AG09319 (cell line): ENCODE results near the gene RTF2.

Experiments
- DNase-seq: peaks from one replicate; pipeline ENCODE4 v3.0.0-alpha.2; 2010; ENCODE audit warnings: low read depth; ENCODE audit errors: extremely low read depth
- TF ChIP-seq, protein P1 (sequence below): IDR thresholded peaks from 2 replicates; pipeline ENCODE4 v1.5.1; 2011; ENCODE audit warnings: low read depth, mild to moderate bottlenecking, inconsistent platforms, low read length, moderate library complexity

Gene RTF2

DNA sequence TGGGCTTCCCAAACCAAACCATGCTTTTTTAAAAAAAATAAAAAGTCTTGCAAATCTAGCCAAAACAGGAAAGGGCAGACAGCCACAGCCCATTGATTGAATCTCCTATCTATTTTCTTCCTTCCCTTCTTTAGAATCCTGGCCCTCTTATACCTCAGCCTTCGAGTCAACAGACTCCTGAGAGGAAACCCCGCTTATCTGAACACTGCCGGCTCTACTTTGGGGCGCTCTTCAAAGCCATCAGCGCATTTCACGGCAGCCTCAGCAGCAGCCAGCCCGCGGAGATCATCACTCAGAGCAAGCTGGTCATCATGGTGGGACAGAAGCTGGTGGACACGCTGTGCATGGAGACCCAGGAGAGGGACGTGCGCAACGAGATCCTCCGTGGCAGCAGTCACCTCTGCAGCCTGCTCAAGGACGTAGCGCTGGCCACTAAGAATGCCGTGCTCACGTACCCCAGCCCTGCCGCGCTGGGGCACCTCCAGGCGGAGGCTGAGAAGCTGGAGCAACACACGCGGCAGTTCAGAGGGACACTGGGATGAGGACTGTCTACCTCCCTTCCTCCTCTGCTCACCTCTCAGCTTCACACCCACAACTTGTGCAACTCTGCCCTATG, 10.1 kb upstream of the RTF2 start:
- DNase-seq = no peak
- TF ChIP-seq, protein P1, sequence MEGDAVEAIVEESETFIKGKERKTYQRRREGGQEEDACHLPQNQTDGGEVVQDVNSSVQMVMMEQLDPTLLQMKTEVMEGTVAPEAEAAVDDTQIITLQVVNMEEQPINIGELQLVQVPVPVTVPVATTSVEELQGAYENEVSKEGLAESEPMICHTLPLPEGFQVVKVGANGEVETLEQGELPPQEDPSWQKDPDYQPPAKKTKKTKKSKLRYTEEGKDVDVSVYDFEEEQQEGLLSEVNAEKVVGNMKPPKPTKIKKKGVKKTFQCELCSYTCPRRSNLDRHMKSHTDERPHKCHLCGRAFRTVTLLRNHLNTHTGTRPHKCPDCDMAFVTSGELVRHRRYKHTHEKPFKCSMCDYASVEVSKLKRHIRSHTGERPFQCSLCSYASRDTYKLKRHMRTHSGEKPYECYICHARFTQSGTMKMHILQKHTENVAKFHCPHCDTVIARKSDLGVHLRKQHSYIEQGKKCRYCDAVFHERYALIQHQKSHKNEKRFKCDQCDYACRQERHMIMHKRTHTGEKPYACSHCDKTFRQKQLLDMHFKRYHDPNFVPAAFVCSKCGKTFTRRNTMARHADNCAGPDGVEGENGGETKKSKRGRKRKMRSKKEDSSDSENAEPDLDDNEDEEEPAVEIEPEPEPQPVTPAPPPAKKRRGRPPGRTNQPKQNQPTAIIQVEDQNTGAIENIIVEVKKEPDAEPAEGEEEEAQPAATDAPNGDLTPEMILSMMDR = no peak

DNA sequence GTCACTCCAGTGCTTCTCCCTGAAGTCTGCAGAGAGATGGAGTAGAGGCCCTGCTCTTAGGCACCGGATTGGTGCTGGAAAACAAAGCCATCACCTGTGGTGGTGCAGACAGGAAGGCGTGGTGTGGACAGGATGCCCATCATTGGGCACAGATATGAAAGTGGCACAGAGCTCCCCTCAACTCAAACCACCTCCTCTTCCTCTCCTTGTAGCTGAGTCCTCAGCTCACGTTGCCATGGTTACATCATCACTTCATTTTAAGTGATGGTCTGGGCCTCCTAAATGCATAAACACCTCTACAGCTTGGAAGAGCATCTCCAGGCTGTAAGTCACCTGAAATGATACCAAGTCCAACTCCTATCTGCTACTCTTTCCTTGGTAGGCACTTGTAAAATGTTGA, 8.0 kb upstream of the RTF2 start:
- no peak for DNase-seq
- TF ChIP-seq, protein P1 = no peak

DNA sequence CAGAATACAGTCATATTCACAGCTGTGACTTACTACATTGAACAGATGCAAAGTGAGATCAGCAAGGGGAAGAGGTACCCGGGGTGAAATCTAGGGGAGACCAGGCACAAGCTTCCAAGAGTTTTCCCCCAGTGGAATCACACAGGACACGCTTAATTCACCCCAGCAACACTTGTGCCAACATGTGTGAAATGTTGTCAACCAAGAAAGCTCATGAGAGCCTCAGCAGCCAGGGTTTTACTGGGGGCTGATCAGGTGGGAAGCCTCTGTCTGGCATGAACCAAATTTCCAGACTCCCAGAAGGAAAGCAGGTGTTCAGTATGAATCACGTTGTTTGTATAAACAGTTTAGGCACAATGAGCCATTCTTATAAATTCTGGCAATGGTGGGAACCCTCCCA, 6.9 kb upstream of the RTF2 start:
- TF ChIP-seq, protein P1 = no peak
- DNase-seq = no peak

DNA sequence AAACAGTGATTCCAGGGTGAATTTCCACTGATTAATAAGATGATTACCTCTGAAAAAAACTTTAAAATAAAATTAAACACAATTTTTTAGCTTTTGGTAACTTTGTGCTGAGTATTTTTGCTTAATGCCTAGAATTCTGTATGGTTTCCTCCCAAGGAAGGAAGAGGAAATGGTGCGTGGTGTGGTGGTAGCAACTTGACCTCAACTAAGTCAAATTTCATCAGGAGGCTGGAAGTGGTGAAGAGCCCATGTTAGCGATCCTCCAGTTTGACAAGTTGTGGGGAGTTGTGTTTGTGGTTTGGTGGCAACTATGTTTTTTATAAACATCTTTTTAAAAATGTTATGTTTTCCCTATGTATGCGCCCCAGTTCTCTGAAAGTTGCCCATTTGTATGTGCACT, 5.0 kb upstream of the RTF2 start:
- no peak for DNase-seq
- TF ChIP-seq, protein P1 = no peak

DNA sequence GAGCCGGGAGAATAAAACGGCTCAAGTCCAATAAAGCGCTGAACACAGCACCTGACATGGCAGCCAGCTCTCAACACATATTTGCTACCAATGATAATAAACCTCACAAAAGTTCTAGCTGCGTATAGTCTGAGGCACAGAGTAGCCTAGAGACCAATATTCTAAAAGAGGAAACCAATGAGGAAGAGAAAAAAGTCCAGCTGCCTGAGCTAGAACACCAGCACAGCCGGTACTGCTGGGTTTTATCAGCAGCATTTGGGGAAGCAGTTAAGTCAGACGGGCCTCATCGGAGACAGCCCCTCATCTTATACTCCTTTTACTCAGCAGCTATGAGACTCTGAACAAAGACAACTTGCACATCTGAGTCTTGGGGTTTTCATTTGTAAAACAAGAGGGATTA, 2.4 kb upstream of the RTF2 start:
- TF ChIP-seq, protein P1 = no peak
- DNase-seq = no peak

DNA sequence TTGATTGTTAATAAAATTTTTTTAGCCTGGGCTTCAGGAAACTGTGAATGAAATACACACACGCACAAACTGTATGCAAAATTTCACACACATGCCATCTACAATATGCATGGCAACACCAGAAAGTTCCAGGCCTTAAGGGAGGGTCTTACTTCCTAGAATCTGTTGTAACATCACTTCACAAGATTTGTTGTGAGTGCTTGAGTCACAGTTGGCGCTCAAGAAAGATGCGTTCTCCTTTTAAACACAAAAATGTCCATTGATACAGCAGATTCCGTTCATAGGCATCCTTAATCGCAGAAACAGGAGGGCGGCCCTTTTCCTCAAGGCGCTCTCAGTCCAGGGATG, 485 bp upstream of the RTF2 start:
- no peak for DNase-seq
- TF ChIP-seq, protein P1 = no peak

DNA sequence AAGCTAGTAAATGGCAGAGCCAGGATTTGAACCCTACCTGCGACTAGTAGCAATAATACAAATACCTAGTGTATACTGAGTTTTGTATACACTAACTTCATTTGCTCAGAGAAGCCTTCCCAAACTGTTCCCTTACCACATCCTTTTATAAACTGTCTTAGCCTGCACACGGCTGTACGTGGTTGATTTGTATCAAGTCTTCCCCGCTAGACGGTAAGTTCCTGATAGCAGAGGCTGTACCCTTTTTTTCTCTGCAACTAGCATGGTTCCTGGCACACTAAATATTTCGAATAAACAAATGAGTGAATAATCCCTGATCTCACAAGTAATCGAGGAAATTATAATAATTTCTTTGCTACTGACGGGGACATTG, 636 bp downstream of the RTF2 start:
- DNase-seq = no peak
- TF ChIP-seq, protein P1 = no peak
